OCI-LY3 (cell line): ENCODE measurements around the gene EPHB3.

Experiments
- CTCF ChIP-seq: fragments of 200-600, 300-600 bp; sonication (generic); IDR thresholded peaks from 2 replicates; pipeline ENCODE4 v1.5.1; 2014; ENCODE audit warnings: antibody characterized with exemption, low read length, low read depth
- EZH2phosphoT487 ChIP-seq: fragments of 200-600 bp; shearing (Covaris generic); IDR thresholded peaks from 2 replicates; pipeline ENCODE4 v1.6.1; 2018; ENCODE audit warnings: antibody characterized with exemption, mixed run types, low read depth

DNA sequence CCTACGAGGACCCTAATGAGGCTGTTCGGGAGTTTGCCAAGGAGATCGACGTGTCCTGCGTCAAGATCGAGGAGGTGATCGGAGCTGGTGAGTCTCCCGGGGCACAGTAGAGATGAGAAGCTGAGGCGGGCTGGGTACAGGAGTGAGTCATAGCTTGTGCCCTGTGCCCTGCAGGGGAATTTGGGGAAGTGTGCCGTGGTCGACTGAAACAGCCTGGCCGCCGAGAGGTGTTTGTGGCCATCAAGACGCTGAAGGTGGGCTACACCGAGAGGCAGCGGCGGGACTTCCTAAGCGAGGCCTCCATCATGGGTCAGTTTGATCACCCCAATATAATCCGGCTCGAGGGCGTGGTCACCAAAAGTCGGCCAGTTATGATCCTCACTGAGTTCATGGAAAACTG, 17.9 kb downstream of the EPHB3 start:
- no peak for TF ChIP-seq EZH2phosphoT487
- TF ChIP-seq CTCF: no peak
